Renal pelvis (tissue), 4 donors: ENCODE measurements around the gene AURKB. TPM values are rescaled to one million over a fixed set of nuclear protein-coding genes. Genes with fewer than 3 reads are reported as not detected.

Source experiments
- DNase-seq: peaks from one replicate; pipeline ENCODE4 v3.0.0-alpha.2; 2013
- polyA plus RNA-seq, 3 donors: library from polyadenylated mRNA; unstranded; fragments of 120-200 nt; gene quantifications; one replicate each; pipeline ENCODE4 v1.2.1, GENCODE V29; 2013; ENCODE audit not compliant: insufficient read length in 3 of 3

Gene AURKB
- polyA plus RNA-seq, 3 donors: 31.9 to 48.1 (median 43.2) TPM

GRCh38 chr17:8162997-8163977, 47.1 kb downstream of the AURKB start:
- no peak for DNase-seq

- no peak for DNase-seq
Measured at GRCh38 chr17:8162233-8162996, 48.0 kb downstream of the AURKB start, which contains the start of gene VAMP2. Gene VAMP2 (minus strand): TSS chr17:8162948. CDS start chr17:8162879, 69 bp downstream.

GRCh38 chr17:8161289-8162232, 48.8 kb downstream of the AURKB start:
- DNase-seq: no peak

GRCh38 chr17:8160741-8161221, 49.6 kb downstream of the AURKB start:
- no peak for DNase-seq

GRCh38 chr17:8160224-8160577, 50.2 kb downstream of the AURKB start:
- DNase-seq: no peak

GRCh38 chr17:8159459-8160223, 50.7 kb downstream of the AURKB start:
- DNase-seq: no peak

- no peak for DNase-seq
Measured at GRCh38 chr17:8159032-8159400, 51.4 kb downstream of the AURKB start.

GRCh38 chr17:8158267-8159031, 51.9 kb downstream of the AURKB start:
- DNase-seq: peak; percentile 85

- DNase-seq: peak; percentile 100
Measured at GRCh38 chr17:8156246-8156992, 54.0 kb downstream of the AURKB start.

GRCh38 chr17:8155996-8156245, 54.5 kb downstream of the AURKB start:
- DNase-seq: no peak

- DNase-seq: no peak
Measured at GRCh38 chr17:8155231-8155995, 55.0 kb downstream of the AURKB start.

Other genes with a start within 250 kb of the AURKB start
- under 1 TPM; 0.22 to 0.87 (median 0.40) TPM for gene GUCY2D, start 208.0 kb downstream of the AURKB start, polyA plus RNA-seq
- gene ALOX15B, start 171.5 kb downstream of the AURKB start, polyA plus RNA-seq: 1 to 10 TPM; 1.2 to 2.0 (median 1.5) TPM
- gene ALOX12B, start 122.9 kb downstream of the AURKB start, polyA plus RNA-seq: 1 to 10 TPM in 1 of 3 donors, under 1 TPM in 2; 0.48 to 1.0 (median 0.90) TPM
- gene ALOXE3, start 92.1 kb downstream of the AURKB start, polyA plus RNA-seq: under 1 TPM in 1 of 3 donors, not detected in 2; 0.07 TPM
- not detected for gene HES7, start 86.5 kb downstream of the AURKB start, polyA plus RNA-seq
- gene PER1, start 58.2 kb downstream of the AURKB start, polyA plus RNA-seq: 10 to 100 TPM; 26.4 to 34.5 (median 33.3) TPM
- gene VAMP2, start 47.6 kb downstream of the AURKB start, polyA plus RNA-seq: 100 to 1,000 TPM; 108 to 139 (median 131) TPM
- gene TMEM107, start 34.2 kb downstream of the AURKB start, polyA plus RNA-seq: 10 to 100 TPM; 24.3 to 29.2 (median 28.6) TPM
- gene BORCS6, start 20.4 kb downstream of the AURKB start, polyA plus RNA-seq: 1 to 10 TPM; 4.4 to 5.1 (median 4.9) TPM
- gene CTC1, start 37.5 kb upstream of the AURKB start, polyA plus RNA-seq: 10 to 100 TPM; 22.0 to 36.0 (median 33.7) TPM
- gene PFAS, start 38.7 kb upstream of the AURKB start, polyA plus RNA-seq: 10 to 100 TPM; 40.4 to 60.0 (median 48.9) TPM
- gene RANGRF, start 78.1 kb upstream of the AURKB start, polyA plus RNA-seq: 10 to 100 TPM; 29.5 to 33.7 (median 31.7) TPM
- 1 to 10 TPM; 3.5 to 5.3 (median 5.2) TPM for gene SLC25A35, start 84.8 kb upstream of the AURKB start, polyA plus RNA-seq
- gene ARHGEF15, start 99.7 kb upstream of the AURKB start, polyA plus RNA-seq: 10 to 100 TPM; 18.1 to 21.2 (median 18.4) TPM
- not detected for gene ODF4, start 129.3 kb upstream of the AURKB start, polyA plus RNA-seq
- 1,000 to 10,000 TPM; 2,255 to 3,156 (median 2,746) TPM for gene RPL26, start 172.6 kb upstream of the AURKB start, polyA plus RNA-seq
- under 1 TPM; 0.11 to 0.18 (median 0.12) TPM for gene RNF222, start 187.3 kb upstream of the AURKB start, polyA plus RNA-seq
- 10 to 100 TPM; 43.9 to 50.5 (median 46.7) TPM for gene NDEL1, start 225.3 kb upstream of the AURKB start, polyA plus RNA-seq